Activated CD4-positive, alpha-beta T cell treated with anti-CD3 and anti-CD28 coated beads, Interleukin-2, Interleukin-6, amounts not matched to agents 100 ng/mL and 50 ng/mL, durations not matched to agents 16 hours and 8 hours (primary cell): ENCODE data around the gene LAMC2.
A peak's percentile ranks its signal among the peaks of the same experiment; 100 is the strongest.
"Not testable (repeated sequence)": the region's sequence is repeated elsewhere in the genome, so short reads cannot be mapped to it uniquely, and the experiment has no call there.

Experiments
- DNase-seq: peaks from one replicate; pipeline ENCODE4 v3.0.0-alpha.2; 2020

The LAMC2 gene

DNA sequence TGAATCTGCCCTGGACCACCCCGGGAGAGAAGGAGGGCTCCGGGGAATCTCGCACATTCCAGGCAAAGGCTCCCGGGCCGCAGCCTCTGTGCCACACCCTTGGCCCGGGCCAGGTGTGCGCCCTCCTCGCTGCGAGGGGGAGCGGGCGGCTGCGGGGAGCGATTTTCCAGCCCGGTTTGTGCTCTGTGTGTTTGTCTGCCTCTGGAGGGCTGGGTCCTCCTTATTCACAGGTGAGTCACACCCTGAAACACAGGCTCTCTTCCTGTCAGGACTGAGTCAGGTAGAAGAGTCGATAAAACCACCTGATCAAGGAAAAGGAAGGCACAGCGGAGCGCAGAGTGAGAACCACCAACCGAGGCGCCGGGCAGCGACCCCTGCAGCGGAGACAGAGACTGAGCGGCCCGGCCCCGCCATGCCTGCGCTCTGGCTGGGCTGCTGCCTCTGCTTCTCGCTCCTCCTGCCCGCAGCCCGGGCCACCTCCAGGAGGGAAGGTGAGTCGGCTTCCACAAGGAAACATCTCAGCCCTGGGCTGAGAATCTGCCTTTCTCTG, at the start of gene LAMC2:
LAMC2 (plus strand) TSS at position 324 of the 550 bp plus-strand sequence; CDS start at position 413, 89 bp downstream.
- DNase-seq, result peak; percentile 4

DNA sequence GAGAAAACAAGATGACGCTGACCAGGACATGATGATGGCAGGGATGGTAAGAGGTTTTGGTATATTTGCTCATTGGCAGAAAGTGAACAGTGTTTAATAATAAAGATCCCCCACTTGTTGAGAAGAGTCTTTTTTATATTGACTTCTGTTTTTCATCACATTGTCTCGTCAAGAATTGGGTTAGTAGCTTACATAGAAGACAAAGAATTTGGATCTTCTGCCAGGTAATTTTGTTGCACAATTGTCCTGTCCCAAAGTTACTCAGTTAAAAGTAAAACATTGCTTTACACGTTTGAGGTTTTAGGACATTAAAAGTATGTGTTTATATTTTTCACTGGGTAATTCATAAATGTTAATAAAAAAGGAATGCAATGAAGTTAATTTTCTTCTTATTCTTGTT, 48.3 kb upstream of the LAMC2 start:
- DNase-seq, result no peak

DNA sequence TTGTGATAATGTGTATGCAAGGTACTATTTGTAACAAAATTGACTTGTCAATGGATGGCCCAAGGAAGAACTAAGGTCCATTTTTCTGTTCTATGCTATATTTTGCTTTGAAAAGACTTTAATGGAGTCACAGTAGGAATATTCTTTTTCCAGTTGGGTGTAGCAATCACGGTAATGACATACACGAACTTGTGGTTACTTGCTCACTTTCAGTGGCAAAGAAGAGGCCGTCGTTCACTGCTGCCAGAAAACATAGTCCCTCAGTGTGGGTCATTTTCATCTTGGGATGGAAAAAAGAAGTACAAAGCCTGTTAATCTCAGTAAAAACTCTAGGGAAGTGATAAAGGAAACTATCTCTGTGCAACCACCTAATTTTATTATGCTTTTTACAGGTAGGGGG, 47.8 kb upstream of the LAMC2 start:
- no peak for DNase-seq

DNA sequence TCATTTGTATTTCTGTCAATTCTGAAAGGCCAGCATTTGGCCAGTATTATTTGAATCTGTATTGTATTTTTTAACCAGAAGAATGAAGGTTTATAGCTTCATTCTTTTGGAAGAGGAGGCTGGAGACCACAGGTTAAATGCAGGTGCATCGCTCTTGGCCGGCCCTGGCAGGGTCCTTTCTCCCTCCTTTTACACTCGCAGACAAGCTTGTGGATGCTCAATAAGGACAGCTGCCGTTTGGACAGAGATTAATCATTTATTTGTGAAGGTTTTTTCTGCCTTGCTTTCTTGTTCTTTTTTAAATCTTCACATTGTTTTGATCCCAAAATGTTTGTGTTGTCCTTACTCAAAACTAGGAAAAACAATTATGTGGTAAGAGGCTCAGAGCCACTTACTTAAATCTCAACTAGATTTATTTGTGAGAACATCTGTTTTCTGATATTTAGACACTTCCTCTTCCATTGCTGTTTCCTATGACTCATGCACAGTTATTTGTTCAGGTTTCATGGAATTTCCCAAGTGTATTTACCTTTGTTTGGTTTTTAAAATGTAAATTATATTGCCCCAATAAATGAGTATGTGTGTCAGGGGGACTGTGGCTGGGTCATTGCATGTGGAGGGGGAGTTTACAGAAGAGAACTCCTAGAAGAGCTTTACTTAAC, 46.7 kb upstream of the LAMC2 start:
- DNase-seq, result no peak

DNA sequence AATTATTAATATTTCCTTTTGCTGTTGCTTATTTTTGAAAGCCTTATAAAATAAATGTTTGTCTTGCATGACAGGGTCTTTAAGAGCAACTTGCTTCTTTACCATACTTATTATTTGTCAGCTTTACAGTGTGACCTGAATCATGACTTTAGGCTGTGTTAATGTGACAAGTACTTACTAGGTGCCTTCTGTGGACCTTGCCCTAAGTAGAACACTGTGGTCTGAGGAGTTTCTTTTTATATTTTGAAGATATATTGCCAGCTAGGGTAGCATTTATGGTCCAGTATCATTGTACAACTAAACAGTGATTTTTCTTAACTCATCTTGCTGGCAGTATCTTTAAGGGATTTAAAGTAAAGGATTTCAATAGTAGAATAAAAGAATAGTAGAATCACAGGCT, 45.4 kb upstream of the LAMC2 start:
- DNase-seq, result no peak

DNA sequence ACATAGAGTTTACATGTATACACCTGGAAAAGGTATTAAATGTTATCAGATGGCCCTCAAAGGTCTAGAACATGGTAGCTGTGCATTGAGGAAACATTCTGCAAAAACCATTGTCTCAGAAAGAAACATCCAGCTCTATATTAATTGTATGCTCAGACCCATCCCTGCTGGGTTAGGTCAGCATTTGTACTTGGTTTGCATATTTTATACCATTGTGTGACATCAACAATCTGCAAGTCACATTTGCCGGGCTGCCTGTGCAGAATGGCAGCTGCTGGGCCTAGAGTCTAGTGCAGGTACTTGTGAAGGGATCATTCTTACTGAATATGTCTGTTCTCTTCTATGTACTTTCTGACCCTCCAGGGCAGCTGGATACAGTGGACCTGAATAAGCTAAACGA, 43.9 kb upstream of the LAMC2 start:
- no peak for DNase-seq

DNA sequence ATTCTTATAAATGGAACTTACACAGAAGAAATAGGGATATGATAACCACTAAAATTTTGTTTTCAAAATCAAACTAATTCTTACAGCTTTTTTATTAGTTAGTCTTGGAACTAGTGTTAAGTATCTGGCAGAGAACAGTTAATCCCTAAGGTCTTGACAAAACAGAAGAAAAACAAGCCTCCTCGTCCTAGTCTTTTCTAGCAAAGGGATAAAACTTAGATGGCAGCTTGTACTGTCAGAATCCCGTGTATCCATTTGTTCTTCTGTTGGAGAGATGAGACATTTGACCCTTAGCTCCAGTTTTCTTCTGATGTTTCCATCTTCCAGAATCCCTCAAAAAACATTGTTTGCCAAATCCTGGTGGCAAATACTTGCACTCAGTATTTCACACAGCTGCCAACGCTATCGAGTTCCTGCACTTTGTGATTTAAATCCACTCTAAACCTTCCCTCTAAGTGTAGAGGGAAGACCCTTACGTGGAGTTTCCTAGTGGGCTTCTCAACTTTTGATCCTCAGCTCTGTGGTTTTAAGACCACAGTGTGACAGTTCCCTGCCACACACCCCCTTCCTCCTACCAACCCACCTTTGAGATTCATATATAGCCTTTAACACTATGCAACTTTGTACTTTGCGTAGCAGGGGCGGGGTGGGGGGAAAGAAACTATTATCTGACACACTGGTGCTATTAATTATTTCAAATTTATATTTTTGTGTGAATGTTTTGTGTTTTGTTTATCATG, 42.3 kb upstream of the LAMC2 start:
- DNase-seq, result no peak

DNA sequence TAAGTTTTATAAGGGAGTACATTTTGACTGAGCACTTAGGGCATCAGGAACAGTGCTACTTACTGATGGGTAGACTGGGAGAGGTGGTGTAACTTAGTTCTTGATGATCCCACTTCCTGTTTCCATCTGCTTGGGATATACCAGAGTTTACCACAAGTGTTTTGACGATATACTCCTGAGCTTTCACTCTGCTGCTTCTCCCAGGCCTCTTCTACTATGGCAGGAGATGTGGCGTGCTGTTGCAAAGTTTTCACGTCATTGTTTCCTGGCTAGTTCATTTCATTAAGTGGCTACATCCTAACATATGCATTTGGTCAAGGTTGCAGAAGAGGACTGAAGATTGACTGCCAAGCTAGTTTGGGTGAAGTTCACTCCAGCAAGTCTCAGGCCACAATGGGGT, 41.3 kb upstream of the LAMC2 start:
- DNase-seq, result no peak

DNA sequence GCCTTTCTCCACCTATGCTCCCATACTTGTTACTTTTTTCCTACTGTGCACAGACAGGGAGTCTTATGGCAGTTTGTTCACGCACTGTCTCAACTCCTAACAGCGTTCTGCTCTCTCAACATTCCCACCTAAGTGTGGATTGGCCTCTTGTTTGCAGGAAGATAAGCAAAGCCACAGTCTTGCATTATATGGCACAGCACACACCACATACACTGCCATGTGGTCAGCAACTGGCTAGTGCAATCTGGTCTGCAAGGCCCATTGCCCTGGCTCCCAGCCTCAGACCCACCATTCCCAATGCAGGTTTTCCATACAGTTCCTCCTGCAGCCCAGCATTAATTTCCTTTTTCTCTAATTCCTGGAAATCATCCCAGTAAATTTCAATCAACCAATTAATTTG, 38.3 kb upstream of the LAMC2 start:
- DNase-seq, result no peak

DNA sequence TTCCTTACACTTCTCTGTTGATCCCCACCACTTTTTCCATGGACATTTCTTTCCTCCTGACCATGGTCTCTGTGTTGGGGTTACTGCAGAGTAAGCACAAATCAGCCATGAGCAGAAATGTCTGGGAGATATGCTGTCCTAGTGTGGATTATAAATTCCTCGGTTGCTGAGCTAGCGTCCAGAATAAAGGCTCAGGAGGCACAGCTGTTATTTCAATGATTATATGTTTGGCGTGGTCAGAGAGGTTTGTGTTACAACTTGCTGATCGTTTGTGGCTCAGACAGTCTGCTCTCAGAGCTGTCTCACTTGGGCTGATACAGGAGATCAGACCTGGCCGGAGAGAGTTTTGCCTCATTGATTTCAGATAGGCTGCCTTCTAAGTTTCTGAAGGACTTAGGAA, 37.5 kb upstream of the LAMC2 start:
- no peak for DNase-seq

DNA sequence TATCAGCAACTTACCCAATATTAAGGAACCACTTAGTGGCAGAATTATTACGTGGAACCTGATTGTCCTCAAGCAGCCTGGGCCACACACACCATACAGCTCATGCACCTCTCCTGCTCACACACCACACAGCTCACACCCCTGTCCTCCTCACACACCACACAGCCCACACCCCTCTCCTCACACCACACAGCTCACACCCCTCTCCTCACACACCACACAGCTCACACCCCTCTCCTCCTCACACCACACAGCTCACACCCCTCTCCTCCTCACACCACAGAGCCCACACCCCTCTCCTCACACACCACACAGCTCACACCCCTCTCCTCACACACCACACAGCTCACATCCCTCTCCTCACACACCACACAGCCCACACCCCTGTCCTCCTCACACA, 36.8 kb upstream of the LAMC2 start:
- no peak for DNase-seq

DNA sequence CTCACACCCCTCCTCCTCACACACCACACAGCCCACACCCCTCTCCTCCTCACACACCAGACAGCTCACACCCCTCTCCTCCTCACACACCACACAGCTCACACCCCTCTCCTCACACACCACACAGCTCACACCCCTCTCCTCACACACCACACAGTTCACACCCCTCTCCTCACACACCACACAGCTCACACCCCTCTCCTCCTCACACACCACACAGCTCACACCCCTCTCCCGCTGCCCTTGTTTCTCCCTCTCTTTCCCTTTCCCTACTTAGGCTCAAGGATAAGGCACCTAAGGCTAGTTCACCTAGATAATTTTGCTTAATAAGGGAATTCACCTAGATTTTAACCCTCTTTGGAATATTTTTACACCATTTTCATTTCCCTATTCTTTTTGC, 36.0 kb upstream of the LAMC2 start:
- DNase-seq, result not testable (repeated sequence)

DNA sequence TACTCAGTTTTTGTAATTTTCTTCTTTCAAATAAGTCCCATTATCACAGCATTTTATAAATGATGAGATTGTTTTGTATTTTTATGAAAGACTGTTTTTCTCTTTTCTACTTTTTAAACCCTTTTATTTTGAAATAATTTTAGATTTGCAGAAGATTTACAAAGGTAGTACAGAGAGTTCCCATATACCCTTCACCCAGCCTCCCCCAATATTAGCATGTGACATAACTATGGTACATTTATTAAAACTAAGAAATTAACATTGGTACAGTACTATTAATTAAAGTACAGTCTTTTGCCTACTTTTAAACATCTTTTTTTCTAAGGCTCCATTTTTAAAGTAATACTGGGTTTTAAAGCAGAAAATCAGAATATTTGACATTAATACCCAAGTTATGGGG, 35.6 kb upstream of the LAMC2 start:
- DNase-seq, result no peak

DNA sequence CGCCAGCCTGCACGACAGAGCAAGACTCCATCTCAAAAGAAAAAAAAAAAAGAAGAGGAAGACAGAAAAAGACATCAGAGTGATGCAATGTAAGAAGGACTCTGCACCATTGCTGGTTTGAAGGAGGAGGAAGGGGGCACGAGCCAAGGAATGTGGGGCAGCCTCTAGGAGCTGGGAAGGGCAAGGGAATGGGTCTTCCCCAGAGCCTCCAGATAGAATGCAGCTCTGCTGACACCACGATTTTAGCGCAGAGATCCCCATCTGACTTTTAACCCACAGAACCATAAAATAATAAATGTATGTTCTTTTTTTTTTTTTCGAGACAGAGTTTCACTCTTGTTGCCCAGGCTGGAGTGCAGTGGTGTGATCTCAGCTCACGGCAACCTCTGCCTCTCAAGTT, 33.9 kb upstream of the LAMC2 start:
- no peak for DNase-seq

DNA sequence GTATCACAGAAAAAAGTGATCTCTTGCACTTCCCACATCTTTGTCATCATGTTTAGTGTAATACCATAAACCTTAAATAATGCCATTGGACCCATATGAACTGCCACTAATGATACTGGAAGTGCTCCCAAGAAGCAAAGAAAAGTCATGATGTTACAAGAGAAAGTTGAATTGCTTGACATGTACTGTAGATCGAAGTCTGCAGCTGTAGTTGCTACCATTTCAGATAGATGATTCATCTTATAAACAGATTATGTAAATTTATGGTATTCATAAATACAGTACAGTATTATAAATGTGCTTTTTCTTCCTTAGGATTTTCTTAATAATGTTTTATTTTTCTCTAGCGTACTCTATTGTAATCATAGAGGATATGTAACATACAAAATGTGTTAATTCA, 30.1 kb upstream of the LAMC2 start:
- DNase-seq, result no peak

DNA sequence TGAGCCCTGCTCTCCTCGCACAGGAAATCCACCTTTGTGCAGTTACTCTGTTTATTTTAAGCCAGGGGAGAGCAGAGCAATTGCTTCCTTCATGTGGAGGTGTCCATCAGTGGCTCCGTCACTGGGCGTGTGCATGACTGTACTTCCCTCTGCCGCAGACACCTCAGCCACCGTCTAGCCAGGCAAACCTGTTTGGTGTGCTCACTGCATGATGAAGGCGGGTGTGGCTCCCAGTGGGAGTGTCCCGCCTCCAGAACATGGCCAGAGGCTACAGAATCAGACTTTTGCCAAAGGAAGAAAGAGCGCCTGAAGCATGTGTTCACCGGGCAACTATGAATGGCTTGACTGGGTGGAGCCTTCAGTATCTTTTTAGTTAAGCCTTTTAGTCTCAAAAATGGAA, 26.1 kb upstream of the LAMC2 start:
- no peak for DNase-seq

DNA sequence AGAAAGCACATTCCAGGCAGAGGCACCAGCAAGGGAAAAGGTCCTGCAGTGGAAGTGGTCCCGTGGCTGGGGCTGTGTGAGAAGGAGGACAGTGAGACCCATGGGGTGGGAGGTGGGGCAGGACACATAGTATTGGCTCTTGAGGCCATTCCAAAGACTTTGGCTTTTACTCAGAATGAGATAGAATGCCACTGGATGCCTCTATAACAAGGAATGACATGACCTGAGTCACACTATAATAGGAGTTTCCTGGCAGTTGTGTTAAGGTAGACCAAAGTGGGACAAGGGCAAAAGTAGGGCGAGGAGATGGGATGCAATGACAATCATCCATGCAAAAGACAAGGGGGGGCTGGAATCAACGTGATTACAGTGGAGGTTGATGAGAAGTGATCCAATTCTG, 24.7 kb upstream of the LAMC2 start:
- DNase-seq, result no peak

DNA sequence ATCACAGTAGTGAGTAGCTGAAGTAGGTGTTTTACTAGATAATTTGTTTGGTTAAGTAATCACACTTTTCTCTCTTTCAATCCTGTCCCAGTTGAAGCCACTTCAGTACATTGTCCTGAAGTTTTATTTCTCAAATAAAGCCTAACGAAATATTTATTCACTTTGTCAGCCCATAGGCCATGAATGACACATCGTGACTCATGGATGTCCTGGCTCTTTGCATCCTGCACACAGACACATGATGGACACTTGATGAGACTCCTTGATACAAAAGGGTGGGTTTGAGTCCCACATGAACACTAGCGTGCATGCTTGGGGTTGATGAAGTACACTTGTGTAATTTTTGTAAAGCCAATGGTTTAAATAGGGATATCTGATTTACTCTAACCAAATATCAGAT, 22.7 kb upstream of the LAMC2 start:
- no peak for DNase-seq

DNA sequence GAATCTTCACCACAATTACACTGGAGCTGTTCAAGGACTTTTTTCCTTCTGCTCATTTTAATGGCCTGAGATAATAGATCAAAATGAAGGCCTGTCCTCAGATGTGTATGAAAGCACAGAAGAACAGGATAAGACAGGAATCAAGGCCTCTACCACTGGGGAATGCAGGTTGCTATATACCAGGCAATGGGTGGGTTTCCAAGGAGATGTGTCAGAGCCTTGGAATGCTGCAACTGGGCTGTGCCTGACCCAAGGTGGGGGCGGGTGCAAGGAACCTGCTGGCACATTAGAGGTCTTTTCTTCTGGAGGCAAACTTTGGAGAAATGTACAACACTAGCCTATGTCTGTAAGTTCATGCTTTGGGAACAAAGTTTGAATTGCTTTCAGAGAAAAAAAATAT, 21.7 kb upstream of the LAMC2 start:
- DNase-seq, result no peak

DNA sequence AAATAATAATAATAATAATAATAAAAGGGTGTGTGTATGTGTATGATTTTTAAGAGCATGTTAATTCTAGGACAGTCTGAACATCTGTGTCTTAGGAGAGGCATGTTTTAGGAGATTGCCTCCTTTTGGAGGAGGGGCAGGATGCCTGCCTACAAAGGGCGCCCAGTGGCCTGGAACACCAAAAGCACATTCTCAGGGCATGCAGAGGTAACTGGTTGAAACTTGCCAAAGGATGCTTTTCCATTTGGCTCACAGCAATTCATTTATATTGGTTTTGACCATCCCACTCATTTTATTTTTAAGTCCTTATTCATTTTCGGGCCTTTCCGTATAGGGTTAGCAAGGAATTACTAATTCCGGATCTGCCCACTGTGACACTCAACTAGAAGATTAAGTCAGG, 21.1 kb upstream of the LAMC2 start:
- DNase-seq, result no peak

DNA sequence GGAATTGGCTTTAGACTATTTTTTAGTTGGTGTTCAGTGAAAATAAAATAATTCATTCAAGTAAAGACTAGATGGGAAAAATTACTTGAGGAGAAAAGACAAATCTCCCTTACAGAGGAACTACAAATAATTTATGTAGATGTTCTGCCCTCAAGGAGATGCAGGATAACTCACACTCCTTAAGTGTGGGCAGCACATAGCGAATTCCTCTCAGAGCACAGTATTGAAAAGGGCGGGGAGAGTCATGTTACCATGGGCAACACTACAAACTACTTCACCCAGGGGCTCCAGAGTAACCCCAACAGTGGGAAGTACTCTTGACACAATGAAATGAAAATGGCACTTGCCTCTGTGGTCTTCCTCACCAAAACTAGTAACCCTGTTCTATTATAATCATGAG, 20.6 kb upstream of the LAMC2 start:
- DNase-seq, result no peak

DNA sequence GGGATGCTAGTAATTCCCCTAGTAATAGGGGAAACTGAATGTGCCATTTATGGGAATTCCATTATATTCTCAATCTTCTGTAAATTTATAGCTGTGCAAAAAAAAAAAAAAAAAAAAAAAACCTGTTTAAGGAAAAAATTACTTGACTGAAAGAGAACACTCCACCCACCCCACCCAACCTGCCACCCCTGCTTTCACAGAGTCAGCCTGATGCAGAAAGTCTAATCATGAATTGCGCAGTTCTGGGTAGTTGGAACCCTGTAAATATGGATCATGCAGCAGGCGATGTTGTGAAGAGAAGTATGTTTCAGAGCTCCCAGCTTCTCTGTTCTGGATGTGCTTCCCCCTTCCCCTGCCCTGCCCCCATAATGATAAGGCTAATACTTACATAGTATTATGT, 19.6 kb upstream of the LAMC2 start:
- no peak for DNase-seq

DNA sequence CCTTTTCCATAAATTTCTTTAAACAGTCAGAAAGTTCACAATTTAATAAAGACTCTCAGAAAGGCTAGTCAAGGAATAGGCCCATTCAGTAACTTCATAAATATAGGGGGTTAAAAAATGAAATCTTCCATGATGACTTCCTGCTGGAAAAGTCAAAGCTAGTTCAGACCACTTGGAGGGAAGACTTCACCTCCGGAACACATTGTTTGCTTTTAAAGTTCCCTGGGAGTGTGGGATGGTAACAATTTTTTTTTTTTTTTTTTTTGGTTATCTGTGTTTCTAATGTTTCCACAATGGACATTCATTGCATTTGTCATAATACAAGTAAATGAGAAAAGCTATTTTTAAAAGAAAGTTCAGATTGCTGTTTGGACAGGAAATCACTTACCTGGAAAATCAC, 18.4 kb upstream of the LAMC2 start:
- DNase-seq, result no peak

DNA sequence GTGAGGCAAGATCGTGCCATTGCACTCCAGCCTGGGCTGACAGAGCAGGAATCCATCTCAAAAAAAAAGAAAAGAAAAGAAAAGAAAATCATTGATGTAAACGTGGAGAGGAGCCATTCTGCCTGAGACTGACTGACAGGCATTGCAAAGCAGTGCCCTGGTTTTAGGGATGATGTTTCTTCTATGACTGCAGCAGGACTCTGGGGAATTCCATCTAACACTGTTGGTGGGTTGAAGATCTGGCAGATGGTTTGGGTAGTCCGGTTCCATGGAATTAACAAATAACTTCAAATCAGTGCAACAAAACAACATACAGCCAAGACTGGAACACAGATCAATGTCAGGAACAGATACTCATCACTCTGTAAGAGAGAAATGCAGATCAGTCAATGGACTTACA, 17.8 kb upstream of the LAMC2 start:
- no peak for DNase-seq

DNA sequence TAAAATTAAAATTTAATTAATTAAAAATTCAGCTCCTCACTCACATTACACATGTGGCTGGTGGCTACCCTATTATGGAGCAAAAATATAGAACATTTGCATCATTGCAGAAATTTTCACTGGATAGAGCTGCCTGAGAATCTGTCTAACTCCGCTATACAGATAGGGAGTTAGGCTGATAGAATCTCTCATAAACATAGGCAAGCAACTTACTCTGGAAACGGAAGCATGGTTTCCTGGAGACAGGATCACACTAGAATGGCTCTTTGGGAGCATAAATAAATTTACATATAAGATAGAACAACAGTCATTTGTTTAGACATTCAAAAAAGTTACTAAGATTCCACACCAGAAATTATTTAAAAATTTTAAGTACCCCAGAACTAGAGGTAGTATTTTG, 12.2 kb upstream of the LAMC2 start:
- DNase-seq, result no peak
